CD4-positive, CD25-positive, alpha-beta regulatory T cell (primary cell): ENCODE data around the gene SRPK2. TPM values are rescaled to one million over a fixed set of nuclear protein-coding genes. Genes with fewer than 3 reads are reported as not detected.
"Not testable (repeated sequence)": the region's sequence is repeated elsewhere in the genome, so short reads cannot be mapped to it uniquely, and the experiment has no call there.

Source experiments
- ATAC-seq, 2 donors: fragments of 150-1000 bp; cut with Tn5 transposase; one replicate each; pipeline ENCODE4 v1.10.0; 2021; ENCODE audit warnings: low read depth in 2 of 2, moderate number of reproducible peaks in 2 of 2, moderate library complexity in 1 of 2
- DNase-seq, 3 donors: peaks; one replicate each; pipeline versions ENCODE4 v3.0.0 to v3.0.0-alpha.2; 2012 to 2022; ENCODE audit warnings: mixed read lengths in 1 of 3
- H3K27ac ChIP-seq: one replicate; pipeline ENCODE4 v1.7.0; 2013; ENCODE audit warnings: mild to moderate bottlenecking, low read length; ENCODE audit not compliant: insufficient read depth, poor library complexity, severe bottlenecking
- H3K27me3 ChIP-seq: one replicate; pipeline ENCODE4 v1.7.0; 2013; ENCODE audit warnings: low read length; ENCODE audit not compliant: control insufficient read depth, insufficient read depth
- H3K36me3 ChIP-seq: one replicate; pipeline ENCODE4 v1.7.0; 2013; ENCODE audit warnings: mild to moderate bottlenecking, low read length, moderate library complexity; ENCODE audit not compliant: control insufficient read depth, insufficient read depth
- H3K4me1 ChIP-seq: 2 replicates; pipeline ENCODE4 v1.7.0; 2013; ENCODE audit warnings: mild to moderate bottlenecking, low read length; ENCODE audit not compliant: insufficient read depth, control insufficient read depth, poor library complexity, severe bottlenecking
- H3K4me3 ChIP-seq: one replicate; pipeline ENCODE4 v1.7.0; 2013; ENCODE audit warnings: low read depth, mild to moderate bottlenecking, low read length, moderate library complexity
- H3K9me3 ChIP-seq, 2 experiments: 1 replicate in 1 of 2; 2 replicates in 1 of 2; pipeline ENCODE4 v1.7.0; 2013; ENCODE audit warnings: low read length in 2 of 2, mild to moderate bottlenecking in 1 of 2, moderate library complexity in 1 of 2; ENCODE audit not compliant: control insufficient read depth in 2 of 2
- H3K27ac Mint-ChIP-seq, 3 donors: one replicate each; pipeline ENCODE4 v1.8.0; 2020 to 2022; ENCODE audit warnings: mild to moderate bottlenecking in 3 of 3, mixed read lengths in 3 of 3, moderate library complexity in 2 of 3
- H3K27me3 Mint-ChIP-seq: one replicate; pipeline ENCODE4 v1.8.0; 2022; ENCODE audit warnings: mild to moderate bottlenecking, mixed read lengths
- H3K36me3 Mint-ChIP-seq: one replicate; pipeline ENCODE4 v1.8.0; 2020; ENCODE audit warnings: mixed read lengths
- H3K4me1 Mint-ChIP-seq, 4 donors: one replicate each; pipeline ENCODE4 v1.8.0; 2020 to 2022; ENCODE audit warnings: mixed read lengths in 4 of 4, mild to moderate bottlenecking in 1 of 4
- H3K4me3 Mint-ChIP-seq, 4 donors: one replicate each; pipeline ENCODE4 v1.8.0; 2020 to 2022; ENCODE audit warnings: mild to moderate bottlenecking in 4 of 4, mixed read lengths in 4 of 4, moderate library complexity in 3 of 4
- H3K9me3 Mint-ChIP-seq, 7 donors: one replicate each; pipeline ENCODE4 v1.8.0; 2020 to 2022; ENCODE audit warnings: mixed read lengths in 7 of 7, mild to moderate bottlenecking in 3 of 7, moderate library complexity in 2 of 7
- polyA plus RNA-seq, 4 donors: library from polyadenylated mRNA; unstranded; fragments of 300-500 nt; fragmentation: Illumina TruSeq; gene quantifications; one replicate each; pipeline ENCODE4 v1.2.3, GENCODE V29; 2021
- total RNA-seq: library from RNA; stranded (reverse); gene quantifications from one replicate; pipeline ENCODE4 v1.2.3, GENCODE V29; 2022

The SRPK2 gene
- total and polyA plus RNA-seq, 5 donors from 2014 or later: 50.3 to 77.2 (median 62.6) TPM

DNA sequence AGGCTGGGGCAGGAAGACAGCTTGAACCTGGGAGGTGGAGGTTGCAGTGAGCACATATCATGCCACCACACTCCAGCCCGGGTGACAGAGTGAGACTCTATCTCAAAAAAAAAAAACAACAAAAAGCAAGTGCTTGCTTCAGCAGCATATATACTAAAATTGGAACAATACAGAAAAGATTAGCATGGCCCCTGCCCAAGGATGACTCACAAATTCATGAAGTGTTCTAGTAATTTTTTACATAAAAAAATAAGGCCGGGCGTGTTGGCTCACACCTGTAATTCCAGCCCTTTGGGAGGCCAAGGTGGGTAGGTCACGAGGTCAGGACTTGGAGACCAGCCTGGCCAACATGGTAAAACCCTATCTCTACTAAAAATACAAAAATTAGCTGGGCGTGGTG lies 56.1 kb downstream of the SRPK2 start:
- H3K4me1 ChIP-seq, H3K27me3 Mint-ChIP-seq, H3K9me3 ChIP-seq, H3K4me3 ChIP-seq, H3K4me3 Mint-ChIP-seq, ATAC-seq, H3K9me3 Mint-ChIP-seq, H3K36me3 Mint-ChIP-seq, H3K36me3 ChIP-seq, H3K27me3 ChIP-seq, DNase-seq, H3K27ac ChIP-seq: not testable (repeated sequence)
- Mint-ChIP-seq H3K27ac (peak overlapping the region in 1 of 3 donors; percentile 65), H3K4me1 (peaks cover 14 to 37% (median 26%) of the 10 kb centered on the region in 4 donors)

DNA sequence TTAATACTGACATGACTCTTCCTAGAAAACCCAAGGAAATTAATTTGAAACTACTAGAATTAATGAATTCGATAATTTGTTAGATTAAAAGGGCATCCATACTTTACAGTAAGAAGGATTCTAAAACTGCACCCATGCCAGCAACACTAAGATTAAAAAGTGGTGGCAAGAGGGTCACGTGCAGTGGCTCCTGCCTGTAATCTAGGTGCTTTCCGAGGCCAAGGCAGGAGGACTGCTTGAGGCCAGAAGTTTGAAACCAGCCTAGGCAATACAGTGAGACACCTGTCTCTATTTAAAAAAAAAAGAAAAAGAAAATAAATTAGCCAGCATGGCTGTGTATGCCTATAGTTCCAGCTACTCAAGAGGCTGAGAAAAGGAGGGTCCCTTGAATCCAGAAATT lies 58.2 kb downstream of the SRPK2 start:
- no peaks in the 10 kb centered on the region for H3K9me3 ChIP-seq
- H3K4me3 ChIP-seq: no peak overlapping the region
- Mint-ChIP-seq H3K27ac (no peak overlapping the region), H3K4me3 (no peak overlapping the region), H3K27me3 (no peaks in the 10 kb centered on the region), H3K4me1 (peaks cover 23 to 55% (median 34%) of the 10 kb centered on the region in 4 donors), H3K9me3 (no peaks in the 10 kb centered on the region), H3K36me3 (peaks cover 5% of the 10 kb centered on the region)
- no peaks in the 10 kb centered on the region for H3K27me3 ChIP-seq
- H3K27ac ChIP-seq: no peak overlapping the region
- H3K36me3 ChIP-seq: no peaks in the 10 kb centered on the region
- no peaks in the 10 kb centered on the region for H3K4me1 ChIP-seq
- no peak for ATAC-seq
- DNase-seq: no peak

DNA sequence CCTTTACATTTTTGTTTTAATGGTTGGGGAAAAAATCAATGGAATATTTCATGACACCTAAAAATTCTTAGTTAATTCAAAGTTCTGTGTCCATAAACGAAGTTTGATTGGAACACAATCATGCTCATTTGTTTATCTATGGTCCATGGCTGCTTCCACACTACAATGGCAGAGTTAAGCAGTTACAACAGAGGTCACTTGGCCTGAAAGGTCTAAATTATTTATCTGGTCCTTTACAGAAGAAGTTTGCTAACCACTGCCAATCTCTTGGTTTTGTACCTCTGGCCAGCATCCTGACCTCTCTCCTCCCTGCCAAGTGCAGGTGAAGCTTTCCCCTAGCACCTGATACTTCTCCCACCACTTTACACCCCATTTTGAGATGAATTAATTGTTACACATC lies 61.5 kb downstream of the SRPK2 start:
- no peak overlapping the region for H3K27ac ChIP-seq
- Mint-ChIP-seq H3K27ac (peak overlapping the region; percentile 29 to 79 (median 41)), H3K4me3 (no peak overlapping the region), H3K9me3 (peaks cover 0 to 4% (median 0%) of the 10 kb centered on the region in 7 donors), H3K27me3 (no peaks in the 10 kb centered on the region), H3K4me1 (peaks cover 28 to 70% (median 45%) of the 10 kb centered on the region in 4 donors), H3K36me3 (peaks cover 13% of the 10 kb centered on the region)
- H3K27me3 ChIP-seq: no peaks in the 10 kb centered on the region
- H3K4me3 ChIP-seq: no peak overlapping the region
- H3K9me3 ChIP-seq: no peaks in the 10 kb centered on the region
- ATAC-seq: no peak
- no peaks in the 10 kb centered on the region for H3K4me1 ChIP-seq
- peaks cover 2% of the 10 kb centered on the region for H3K36me3 ChIP-seq
- DNase-seq: no peak

DNA sequence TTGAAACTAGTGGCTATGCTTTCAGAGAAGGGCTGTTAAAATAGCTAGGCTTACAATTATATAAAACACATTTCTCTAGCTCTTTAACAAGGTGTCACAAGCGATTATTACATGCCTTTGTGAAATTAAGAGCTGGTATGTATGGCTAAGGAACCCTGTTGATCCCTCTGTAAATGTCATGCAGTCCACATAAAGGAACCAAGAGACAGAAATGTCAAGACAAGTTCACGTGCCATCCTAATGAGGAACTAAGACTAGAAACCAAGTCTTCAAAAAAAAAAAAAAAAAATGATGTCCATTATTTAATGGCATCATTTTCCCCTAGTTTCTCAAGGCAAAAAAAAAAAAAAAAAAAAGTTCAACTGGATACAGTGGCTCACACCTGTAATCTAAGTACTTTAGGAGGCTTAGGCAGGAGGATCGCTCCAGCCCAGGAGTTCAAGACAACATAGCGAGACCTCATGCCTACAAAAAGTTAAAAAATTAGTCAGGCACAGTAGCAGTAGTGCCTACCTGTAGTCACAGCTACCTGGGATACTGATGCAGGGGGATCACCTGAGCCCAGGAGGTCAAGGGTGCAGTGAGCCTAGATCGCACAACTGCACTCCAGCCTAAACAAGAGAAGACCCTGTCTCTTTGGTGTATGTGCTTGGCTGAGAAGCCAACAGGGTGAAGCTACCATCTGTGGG lies 63.4 kb downstream of the SRPK2 start:
- H3K36me3 Mint-ChIP-seq: peaks cover 24% of the 10 kb centered on the region
- H3K27ac Mint-ChIP-seq: peak overlapping the region in 1 of 3 donors; percentile 0

DNA sequence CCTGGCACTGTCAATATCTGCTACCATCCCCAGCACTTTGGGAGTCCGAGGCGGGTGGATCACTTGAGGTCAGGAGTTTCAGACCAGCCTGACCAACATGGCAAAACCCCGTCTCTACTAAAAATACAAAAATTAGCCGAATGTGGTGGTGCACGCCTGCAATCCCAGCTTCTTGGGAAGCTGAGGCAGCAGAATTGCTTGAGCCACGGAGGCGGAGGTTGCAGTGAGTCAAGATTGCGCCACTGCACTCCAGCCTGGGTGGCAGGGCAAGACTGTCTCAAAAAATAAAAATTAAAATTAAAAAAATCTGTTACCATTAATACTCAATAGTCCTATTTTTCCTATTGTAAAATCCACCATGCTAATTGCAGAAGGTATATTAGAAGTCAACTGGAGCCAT lies 64.1 kb downstream of the SRPK2 start:
- not testable (repeated sequence) for H3K27me3 Mint-ChIP-seq, ATAC-seq, H3K4me3 Mint-ChIP-seq, H3K36me3 ChIP-seq, H3K9me3 Mint-ChIP-seq, DNase-seq, H3K4me3 ChIP-seq, H3K27ac ChIP-seq, H3K4me1 ChIP-seq, H3K9me3 ChIP-seq, H3K27me3 ChIP-seq
- peaks cover 32 to 80% (median 51%) of the 10 kb centered on the region in 4 donors for H3K4me1 Mint-ChIP-seq
- H3K36me3 Mint-ChIP-seq: peaks cover 24% of the 10 kb centered on the region
- H3K27ac Mint-ChIP-seq: peak overlapping the region in 1 of 3 donors; percentile 0

More for the DNA sequence above, 63.4 kb downstream of the SRPK2 start:
- Mint-ChIP-seq H3K9me3 (peaks cover 0 to 5% (median 0%) of the 10 kb centered on the region in 7 donors), H3K27me3 (no peaks in the 10 kb centered on the region), H3K4me3 (no peak overlapping the region), H3K4me1 (peaks cover 32 to 74% (median 44%) of the 10 kb centered on the region in 4 donors)
- H3K27me3 ChIP-seq: no peaks in the 10 kb centered on the region
- no peaks in the 10 kb centered on the region for H3K9me3 ChIP-seq
- no peak overlapping the region for H3K4me3 ChIP-seq
- H3K27ac ChIP-seq: no peak overlapping the region
- DNase-seq (no peak), ATAC-seq (peak in 1 of 2 donors; percentile 44)
- no peaks in the 10 kb centered on the region for H3K4me1 ChIP-seq
- peaks cover 2% of the 10 kb centered on the region for H3K36me3 ChIP-seq

DNA sequence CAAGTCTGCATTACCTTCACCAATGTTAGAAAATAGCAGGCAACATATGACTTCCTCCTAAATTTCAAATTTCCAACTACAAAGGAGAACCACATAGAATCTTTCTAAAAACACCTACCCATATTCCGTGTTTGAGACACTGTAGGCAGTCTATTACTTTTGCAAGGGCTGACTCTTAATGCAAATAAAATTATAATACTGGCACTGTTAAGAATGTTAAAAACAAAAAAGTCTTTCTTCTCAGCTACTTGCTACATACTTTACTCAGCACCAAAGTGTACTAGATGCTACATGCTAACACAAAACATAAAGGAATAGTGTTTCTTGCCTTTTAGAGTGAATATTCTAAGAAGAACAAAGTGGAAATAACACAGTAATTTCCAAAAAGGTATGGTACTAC lies 65.4 kb downstream of the SRPK2 start:
- no peak overlapping the region for H3K27ac Mint-ChIP-seq
- DNase-seq (no peak), ATAC-seq (no peak)
- H3K36me3 Mint-ChIP-seq: peaks cover 24% of the 10 kb centered on the region
- peaks cover 0 to 5% (median 0%) of the 10 kb centered on the region in 7 donors for H3K9me3 Mint-ChIP-seq
- H3K27ac ChIP-seq: no peak overlapping the region
- H3K9me3 ChIP-seq: no peaks in the 10 kb centered on the region
- no peaks in the 10 kb centered on the region for H3K4me1 ChIP-seq
- H3K4me1 Mint-ChIP-seq: peaks cover 35 to 83% (median 55%) of the 10 kb centered on the region in 4 donors
- no peak overlapping the region for H3K4me3 ChIP-seq
- no peaks in the 10 kb centered on the region for H3K27me3 Mint-ChIP-seq
- no peak overlapping the region for H3K4me3 Mint-ChIP-seq
- no peaks in the 10 kb centered on the region for H3K27me3 ChIP-seq
- H3K36me3 ChIP-seq: peaks cover 2% of the 10 kb centered on the region

DNA sequence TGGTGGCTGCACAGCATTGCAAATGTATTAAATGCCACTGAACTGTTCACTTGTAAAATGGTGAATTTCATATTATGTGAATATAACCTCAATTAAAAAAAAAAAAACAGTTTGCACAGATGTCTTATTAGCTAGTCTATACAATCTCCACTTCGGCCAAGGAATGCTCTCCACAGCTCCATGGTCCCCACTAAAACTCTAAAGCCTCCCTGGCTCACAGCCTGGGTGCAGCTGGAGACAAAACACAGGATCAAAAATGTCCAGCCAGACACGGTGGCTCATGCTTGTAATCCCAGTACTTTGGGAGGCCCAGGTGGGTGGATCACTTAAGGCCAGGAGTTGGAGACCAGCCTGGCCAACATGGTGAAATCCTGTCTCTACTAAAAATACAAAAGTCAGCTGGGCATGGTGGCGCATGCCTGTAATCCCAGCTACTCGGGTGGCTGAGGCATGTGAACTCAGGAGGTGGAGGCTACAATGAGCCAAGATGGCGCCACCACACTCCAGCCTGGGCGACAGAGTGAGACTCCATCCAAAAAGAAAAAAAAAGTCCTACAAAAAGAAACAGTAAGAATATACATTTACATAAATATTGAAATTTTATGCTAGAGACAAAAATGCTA lies 66.0 kb downstream of the SRPK2 start:
- peaks cover 24% of the 10 kb centered on the region for H3K36me3 Mint-ChIP-seq

More for the DNA sequence above, 66.0 kb downstream of the SRPK2 start:
- H3K27ac ChIP-seq: no peak overlapping the region
- Mint-ChIP-seq H3K27ac (no peak overlapping the region), H3K9me3 (peaks cover 0 to 5% (median 0%) of the 10 kb centered on the region in 7 donors), H3K27me3 (no peaks in the 10 kb centered on the region), H3K4me3 (no peak overlapping the region), H3K4me1 (peaks cover 36 to 80% (median 55%) of the 10 kb centered on the region in 4 donors)
- DNase-seq (no peak), ATAC-seq (no peak)
- H3K27me3 ChIP-seq: no peaks in the 10 kb centered on the region
- no peaks in the 10 kb centered on the region for H3K4me1 ChIP-seq
- no peak overlapping the region for H3K4me3 ChIP-seq
- no peaks in the 10 kb centered on the region for H3K9me3 ChIP-seq
- H3K36me3 ChIP-seq: peaks cover 2% of the 10 kb centered on the region
